HG02840 (cell line): ENCODE results near the gene FRAT2.
A peak's percentile ranks its signal among the peaks of the same experiment; 100 is the strongest.

ENCODE experiments used
- ATAC-seq: cut with Tn5 transposase; IDR thresholded peaks from one replicate; pipeline ENCODE4 v1.9.1; 2021; ENCODE audit warnings: mild to moderate bottlenecking, moderate library complexity, moderate number of reproducible peaks; ENCODE audit not compliant: unreplicated experiment, low FRiP score

The FRAT2 gene

GRCh38 chr10:97327348-97328294 lies 6.9 kb downstream of the FRAT2 start:
- no peak for ATAC-seq

GRCh38 chr10:97325754-97326153 lies 8.8 kb downstream of the FRAT2 start:
- no peak for ATAC-seq

GRCh38 chr10:97323501-97323900 lies 11.0 kb downstream of the FRAT2 start:
- ATAC-seq, result no peak

- no peak for ATAC-seq
Observed at GRCh38 chr10:97321804-97322190, 12.7 kb downstream of the FRAT2 start.

- no peak for ATAC-seq
Observed at GRCh38 chr10:97321032-97321803, 13.3 kb downstream of the FRAT2 start.

GRCh38 chr10:97320480-97321031 lies 14.0 kb downstream of the FRAT2 start:
- ATAC-seq, result no peak

GRCh38 chr10:97319671-97320479 lies 14.7 kb downstream of the FRAT2 start:
- peak; percentile 29 for ATAC-seq

GRCh38 chr10:97318772-97319651 lies 15.5 kb downstream of the FRAT2 start, which contains the start of gene FRAT1:
Gene FRAT1 (plus strand): TSS chr10:97319271. CDS start chr10:97319454, 183 bp downstream.
- peak; percentile 87 for ATAC-seq

- ATAC-seq, result no peak
Observed at GRCh38 chr10:97314671-97315070, 19.9 kb downstream of the FRAT2 start.

GRCh38 chr10:97312897-97313296 lies 21.6 kb downstream of the FRAT2 start:
- ATAC-seq, result no peak

- no peak for ATAC-seq
Observed at GRCh38 chr10:97311111-97311626, 23.4 kb downstream of the FRAT2 start.

- no peak for ATAC-seq
Observed at GRCh38 chr10:97307866-97308780, 26.4 kb downstream of the FRAT2 start.

- ATAC-seq, result no peak
Observed at GRCh38 chr10:97307441-97307840, 27.1 kb downstream of the FRAT2 start.

GRCh38 chr10:97302088-97302791 lies 32.3 kb downstream of the FRAT2 start:
- ATAC-seq, result no peak

GRCh38 chr10:97300980-97301379 lies 33.5 kb downstream of the FRAT2 start:
- ATAC-seq, result no peak

- ATAC-seq, result no peak
Observed at GRCh38 chr10:97298223-97298571, 36.3 kb downstream of the FRAT2 start.

GRCh38 chr10:97297556-97298222 lies 36.8 kb downstream of the FRAT2 start:
- ATAC-seq, result no peak
